ENCODE results near the gene SHC2.
A peak's percentile ranks its signal among the peaks of the same experiment; 100 is the strongest.
"Not testable (repeated sequence)": the region's sequence is repeated elsewhere in the genome, so short reads cannot be mapped to it uniquely, and the experiment has no call there.

Gene SHC2

DNA sequence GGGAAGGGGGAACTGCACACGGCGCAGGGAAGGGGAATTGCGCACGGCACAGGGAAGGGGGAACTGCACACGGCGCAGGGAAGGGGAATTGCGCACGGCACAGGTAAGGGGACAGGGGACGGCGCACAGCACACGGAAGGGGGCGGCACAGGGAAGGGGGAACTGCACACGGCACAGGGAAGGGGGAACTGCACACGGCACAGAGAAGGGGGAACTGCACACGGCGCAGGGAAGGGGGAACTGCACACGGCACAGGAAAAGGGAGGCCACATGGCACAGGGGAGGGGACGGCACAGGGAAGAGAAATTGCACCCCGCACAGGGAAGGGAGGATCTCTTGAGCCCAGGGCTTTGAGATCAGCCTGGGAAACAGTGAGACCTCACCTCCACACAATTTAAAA lies 33.2 kb downstream of the SHC2 start:
- not testable (repeated sequence) for H3K4me3 ChIP-seq (ENCODE audit: low read depth, low read length)

DNA sequence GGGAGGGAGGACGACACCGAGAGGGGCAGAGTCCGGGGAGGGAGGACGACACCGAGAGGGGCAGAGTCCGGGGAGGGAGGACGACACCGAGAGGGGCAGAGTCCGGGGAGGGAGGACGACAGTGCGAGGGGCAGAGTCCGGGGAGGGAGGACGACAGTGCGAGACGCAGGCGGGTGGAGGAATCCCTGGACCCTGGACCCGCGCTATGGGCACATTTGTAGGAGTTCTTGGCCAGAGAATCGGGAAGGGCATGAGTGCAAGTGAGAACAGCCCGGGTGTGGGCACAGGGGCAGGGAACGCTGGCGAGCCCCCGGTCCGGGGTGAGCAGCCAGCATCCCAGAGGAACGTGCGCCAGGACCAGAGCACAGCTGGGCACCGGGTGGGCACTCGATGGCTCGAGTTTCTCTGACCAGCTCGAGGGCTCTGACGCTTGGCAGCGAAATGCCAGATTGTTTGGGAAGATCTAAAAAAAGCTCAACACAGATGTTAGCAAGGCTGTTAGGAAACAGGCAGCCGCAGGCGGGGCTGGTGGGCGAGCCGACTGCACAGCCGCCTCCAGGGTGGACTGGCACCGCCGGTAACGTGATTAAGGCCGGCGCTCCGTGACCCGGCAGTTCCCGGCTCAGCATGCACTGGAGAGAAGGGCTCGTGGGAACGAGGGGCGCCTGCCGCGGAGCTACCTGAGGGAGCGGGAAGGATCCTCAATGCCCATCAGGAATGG lies 33.9 kb downstream of the SHC2 start:
- no peak overlapping the region for H3K4me3 ChIP-seq (ENCODE audit: low read depth, low read length)

DNA sequence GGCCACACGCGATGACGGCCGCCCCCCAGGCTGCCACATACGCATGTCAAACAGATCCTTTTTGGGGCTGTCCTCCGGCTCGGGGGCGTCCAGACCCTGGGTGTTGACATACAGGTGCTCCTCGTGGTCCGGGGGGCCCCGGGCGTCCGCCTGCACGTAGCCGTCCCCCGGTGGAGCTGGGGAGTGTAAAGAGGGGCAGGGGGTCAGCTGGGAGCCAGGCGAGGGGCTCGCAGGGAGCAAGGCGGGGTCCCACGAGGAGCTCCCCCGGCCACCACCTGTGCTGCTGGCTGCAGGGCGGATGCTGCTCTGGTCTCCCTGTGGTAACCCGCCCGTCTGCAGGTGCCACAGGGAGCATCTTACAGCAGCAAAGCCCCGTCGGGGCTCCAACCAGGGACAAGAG lies 35.8 kb downstream of the SHC2 start:
- H3K4me3 ChIP-seq (ENCODE audit: low read depth, low read length): no peak overlapping the region

DNA sequence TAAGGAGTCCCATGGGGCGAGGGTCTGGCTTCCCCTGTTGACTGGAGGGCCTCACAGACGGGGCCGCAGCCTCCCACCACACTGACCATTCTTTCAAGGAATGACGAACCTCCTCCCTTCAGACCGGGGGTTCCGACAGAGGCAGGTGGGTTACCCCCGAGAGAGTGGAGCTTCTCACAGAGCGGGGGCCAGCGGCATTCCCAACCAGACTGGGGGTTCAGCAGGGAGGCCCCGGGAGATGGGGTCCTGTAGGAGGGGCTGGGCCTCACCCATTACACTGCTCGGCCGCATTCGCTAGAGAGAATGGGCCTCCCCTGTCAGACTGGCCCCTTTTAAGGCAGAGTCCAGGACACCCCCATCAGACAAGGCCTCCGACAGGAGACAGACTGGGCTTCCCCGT lies 36.3 kb downstream of the SHC2 start:
- H3K4me3 ChIP-seq (ENCODE audit: low read depth, low read length): no peak overlapping the region

DNA sequence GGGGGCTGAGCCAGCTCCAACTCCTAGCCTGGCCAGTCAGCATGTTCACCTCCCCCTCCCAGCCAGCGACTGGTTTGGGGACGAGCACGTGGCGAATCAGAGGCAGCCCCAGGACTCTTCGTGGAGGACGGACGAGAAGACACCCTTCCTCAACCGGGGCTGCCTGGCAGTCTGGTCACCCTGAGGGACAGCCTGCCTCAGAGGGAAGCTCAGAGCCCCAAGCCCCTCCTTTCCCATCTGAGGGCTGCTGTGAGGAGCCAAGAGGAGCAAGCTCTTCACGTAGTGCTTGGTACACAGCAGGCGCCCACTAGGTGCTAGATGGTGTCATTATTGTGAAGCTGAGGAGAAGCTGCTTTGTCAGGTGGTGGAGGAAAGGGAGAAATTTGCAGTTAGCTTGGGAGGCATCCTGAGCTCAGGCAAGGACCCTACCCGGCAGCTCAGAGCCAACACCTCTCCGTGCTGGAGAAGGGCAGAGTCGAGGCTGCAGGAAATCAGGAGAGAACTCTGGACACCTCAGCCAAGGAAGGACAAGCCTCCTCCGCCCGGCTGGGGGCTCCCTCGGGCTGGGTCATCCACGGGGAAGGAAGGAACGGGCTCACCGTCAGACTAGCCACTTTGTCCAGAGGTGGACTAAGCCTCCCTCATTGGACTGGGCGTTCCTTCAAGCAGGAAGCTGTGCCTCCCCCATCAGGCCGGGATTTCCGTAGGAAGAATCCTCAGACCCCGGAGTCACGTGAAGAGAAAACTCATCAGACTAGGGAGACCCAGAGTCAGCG lies 37.0 kb downstream of the SHC2 start:
- no peak overlapping the region for H3K4me3 ChIP-seq (ENCODE audit: low read depth, low read length)

DNA sequence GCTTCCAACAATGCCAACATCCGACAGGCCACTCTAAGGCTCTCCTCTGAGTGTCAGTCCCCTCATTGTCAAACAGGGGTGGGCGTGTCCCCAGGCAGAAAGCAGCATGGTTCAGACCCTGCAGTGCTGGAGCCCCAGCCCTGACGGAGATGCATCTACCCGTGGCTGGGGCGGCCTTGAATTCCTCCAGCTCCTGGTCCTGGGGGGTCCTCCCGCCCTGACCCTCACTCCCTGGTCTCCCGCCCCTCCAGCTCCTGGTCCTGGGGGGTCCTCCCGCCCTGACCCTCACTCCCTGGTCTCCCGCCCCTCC lies 38.0 kb downstream of the SHC2 start:
- H3K4me3 ChIP-seq (ENCODE audit: low read depth, low read length): not testable (repeated sequence)

DNA sequence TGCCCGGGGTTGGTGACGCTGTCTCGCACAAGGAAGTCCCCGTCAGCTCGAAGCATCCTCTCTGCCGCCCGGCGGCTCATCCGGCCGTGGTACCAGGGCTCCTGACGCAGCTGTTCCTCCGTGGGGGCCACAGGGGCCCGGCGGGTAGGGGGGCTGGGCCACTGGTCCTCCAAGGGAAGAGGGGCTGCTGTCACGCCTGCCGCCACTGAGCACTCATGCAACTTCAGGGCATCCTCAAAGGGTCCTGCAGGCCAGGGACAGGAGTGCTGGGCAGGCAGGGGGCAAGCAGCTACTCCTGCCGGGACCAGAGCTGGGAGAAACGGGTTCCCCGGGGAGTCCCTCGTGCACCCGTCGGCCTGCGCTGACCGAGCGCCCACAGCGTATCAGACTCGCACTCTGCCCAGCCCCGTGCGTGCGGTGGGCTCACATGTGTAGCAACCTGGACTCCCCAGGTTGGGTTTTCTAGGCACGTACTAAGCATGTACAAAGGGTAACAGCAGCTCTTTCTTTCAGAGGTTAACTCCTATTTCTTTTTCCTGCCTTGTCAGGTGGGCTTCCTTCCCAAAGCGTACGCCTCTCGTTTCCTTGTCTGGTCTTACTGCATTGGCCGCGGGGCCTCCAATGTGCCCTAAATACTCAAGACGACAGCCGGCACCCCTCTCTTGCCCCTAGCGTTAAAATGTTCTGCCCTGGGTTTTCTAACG lies 38.5 kb downstream of the SHC2 start:
- H3K4me3 ChIP-seq (ENCODE audit: low read depth, low read length): no peak overlapping the region

DNA sequence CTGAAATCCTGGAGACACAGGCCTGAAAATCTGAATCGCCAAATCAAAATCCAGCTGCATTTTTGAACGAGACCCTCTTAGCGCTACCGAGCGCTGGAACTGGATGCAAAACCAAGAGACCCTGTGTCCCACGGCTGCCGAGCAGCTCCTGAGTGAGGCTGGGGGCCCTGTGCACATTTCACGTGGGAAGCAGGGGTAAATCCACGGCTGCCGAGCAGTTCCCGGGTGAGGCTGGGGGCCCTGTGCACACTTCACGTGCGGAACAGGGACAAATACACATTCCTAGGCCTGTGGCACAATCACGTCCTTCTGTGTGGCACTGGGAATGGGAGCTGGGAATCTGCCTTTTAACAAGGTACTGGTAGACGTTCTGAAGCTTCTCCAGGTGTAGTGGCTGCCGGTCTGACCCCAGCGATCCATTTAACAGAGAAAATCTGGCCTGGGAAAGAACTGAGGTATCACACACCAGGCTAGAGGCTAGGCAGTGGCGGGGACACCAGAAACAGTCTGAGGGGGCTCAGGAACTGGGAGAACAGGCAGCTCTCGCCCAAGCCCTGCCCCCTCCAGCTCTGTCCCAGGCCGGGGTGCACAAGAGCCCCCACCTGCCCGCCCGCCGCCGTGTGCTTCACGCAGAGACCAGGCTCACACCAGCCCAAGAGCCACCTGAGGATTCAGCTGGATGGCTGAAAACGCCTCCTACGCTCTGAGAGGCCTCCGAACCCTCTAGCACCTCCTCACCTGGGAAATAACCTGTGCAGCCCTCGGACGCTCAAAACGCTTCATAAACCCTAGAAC lies 40.9 kb downstream of the SHC2 start:
- H3K4me3 ChIP-seq (ENCODE audit: low read depth, low read length): no peak overlapping the region

DNA sequence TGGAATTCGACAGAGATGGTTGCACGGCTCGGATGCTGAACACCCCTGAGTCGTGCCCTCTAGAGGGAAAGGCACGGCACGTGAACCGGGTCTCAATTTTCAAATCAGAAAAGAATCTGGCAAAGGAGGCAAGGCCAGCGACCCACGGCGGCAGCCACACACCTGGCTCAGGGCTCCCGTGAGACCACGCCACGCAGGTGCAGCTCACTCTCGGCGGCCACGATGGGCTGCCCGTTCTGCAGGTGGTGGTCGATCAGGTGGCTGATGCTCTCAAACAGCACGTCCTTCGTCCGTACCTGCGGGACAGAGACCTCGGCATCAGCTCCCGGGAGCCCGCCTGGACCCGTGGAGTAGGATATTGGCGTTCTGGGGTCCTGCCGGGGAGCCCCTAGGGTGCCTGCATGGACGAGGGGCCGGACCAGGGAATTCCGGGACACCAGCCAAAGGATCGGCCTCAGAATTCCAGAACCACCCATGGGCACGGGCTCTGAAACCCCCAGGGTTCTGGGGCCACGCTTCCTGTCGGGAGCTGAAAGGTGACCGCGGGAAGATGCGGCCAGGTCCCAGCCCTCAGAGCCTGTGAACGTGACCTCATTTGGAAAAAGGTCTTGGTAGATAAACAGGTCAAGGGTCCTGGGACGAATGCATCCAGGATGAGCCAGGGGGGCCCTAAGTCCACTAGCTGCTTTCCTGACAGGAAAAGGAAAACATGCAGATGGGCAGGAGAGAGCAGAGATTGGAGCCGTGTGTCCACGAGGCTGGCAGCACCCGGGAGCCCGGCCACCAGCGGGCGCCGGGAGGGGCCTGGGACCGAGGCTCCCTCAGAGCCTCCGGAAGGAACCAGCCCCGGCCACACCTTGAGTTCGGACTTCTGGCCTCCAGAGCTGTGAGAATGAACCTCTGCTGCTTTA lies 41.8 kb downstream of the SHC2 start:
- H3K4me3 ChIP-seq (ENCODE audit: low read depth, low read length): no peak overlapping the region

DNA sequence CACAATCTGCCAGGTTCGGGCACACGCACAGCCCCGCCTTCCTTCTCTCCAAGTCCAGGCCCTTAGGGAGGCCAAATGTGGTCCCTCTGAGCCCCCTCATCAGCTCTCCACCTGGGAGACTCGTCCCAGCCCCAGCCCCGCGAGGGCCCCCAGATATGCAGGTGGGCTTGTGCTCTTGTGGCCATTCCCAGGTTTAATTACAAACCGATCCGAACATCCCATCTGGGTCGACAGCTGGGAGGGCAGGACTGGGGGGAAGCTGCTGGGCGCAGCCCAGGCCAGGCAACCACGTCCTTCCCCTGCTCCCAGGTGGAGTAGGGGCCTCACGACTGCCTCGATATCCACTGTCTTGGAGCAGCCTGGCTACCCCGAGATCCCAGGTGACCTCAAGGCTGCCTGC lies 44.4 kb downstream of the SHC2 start:
- no peak overlapping the region for H3K4me3 ChIP-seq (ENCODE audit: low read depth, low read length)

DNA sequence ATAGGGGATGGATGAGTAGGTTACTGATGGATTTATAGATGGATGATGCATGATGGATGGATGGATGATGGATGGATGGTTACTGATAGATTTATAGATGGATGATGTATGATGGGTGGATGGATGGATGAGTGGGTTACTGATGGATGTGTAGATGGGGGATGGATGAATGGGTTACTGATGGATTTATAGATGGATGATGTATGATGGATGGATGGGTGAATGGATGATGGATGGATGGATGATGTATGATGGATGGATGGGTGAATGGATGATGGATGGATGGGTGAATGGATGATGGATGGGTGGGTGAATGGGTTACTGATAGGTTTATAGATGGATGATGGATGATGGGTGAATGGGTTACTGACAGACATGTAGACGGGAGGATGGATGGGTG lies 45.5 kb downstream of the SHC2 start:
- no peak overlapping the region for H3K4me3 ChIP-seq (ENCODE audit: low read depth, low read length)

DNA sequence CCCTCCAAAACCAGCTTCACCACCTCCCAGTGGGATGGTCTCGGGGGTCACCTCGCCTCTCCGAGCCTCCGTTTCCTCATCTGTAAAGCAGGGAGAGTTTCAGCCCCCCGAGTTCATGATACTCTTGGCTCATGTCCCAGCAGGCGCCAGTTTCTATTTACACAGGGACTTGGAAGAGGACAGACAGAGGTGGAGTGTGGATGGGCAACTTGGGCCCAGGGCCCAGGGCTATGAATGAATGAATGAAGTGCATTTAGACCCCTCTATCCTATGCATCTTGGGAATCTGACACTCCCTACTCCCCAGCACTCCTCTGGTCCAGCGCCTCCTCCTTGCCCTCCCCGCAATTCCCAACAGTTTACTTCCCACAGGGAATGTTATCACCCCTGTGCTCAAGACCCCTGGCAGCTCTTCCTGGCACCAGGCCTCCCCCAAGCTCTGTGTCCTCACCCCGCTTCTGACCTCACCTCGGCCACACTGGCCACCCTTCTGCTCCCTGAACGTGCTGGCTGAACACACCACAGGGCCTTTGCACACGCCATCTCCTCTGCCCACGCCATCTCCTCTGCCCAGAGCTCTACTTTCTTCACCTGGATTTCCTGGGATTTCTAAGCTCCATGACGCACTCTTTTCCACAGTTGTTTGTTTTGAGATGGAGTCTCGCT lies 46.9 kb downstream of the SHC2 start:
- no peak overlapping the region for H3K4me3 ChIP-seq (ENCODE audit: low read depth, low read length)

DNA sequence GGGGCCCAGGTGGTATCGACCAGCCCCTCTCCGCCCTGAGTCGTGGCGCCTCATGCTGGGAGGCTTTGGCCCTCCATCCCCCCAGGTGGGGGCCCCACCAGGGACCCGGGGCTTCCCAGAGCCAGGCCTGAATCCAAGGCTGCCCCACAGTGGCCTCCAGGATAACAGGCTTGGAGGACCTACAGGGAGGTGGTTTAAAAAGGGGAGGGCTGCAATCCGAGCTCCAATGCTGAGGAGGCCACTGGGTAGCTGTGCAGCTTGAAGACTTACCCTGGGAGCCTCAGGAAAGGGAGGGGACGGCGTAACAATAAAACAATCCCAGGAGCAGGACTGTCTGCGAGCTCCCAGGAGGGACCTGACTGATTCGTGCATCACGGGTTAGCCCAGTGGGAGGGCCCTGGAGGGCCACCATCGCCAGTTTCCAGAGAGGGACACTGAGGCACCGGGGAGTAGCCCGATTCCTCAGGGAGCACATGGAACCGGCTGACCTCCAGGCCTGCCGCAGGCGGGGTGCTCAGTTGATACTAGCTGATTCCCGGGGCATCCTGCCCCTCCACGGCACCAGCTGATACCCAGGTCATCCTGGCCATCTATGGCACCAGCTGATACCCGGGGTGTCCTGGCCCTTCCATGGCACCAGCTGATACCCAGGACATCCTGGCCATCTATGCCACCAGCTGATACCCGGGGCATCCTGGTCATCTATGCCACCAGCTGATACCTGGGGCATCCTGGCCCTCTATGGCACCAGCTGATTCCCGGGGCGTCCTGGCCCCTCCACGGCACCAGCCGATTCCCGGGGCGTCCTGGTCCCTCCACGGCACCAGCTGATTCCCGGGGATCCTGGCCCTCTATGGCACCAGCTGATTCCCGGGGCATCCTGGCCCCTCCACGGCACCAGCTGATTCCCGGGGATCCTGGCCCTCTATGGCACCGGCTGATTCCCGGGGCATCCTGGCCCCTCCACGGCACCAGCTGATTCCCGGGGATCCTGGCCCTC lies 48.2 kb downstream of the SHC2 start:
- no peak overlapping the region for H3K4me3 ChIP-seq (ENCODE audit: low read depth, low read length)

DNA sequence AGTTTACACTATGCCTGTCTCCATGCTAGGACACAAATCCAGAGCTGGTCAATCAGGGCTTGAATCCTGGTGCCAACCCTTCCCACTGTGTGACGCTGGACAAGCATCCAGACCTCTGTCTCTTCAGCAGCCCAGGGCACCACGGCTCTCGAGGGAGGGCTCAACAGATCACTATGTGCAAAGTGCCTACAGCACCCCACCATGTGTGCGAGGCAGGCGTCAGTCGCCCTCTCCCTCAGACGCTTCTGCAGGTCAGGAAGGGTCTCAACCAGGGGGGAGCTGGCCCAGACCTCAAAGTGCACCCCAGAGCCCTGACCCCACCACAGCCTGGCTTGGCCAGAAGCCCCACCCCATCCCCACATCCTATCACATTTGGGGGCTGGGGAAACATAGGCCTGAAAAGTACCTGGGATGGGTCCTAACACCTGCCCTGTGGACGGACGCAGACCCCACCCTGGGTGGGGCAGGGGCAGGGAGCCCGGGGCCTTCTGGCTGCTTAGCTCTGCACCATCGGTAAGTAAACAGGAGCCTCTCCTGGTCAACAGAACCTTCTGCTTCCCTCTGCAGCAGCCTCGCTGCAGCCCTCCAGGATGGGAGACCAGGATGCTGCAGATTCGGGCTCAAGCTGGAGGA lies 49.0 kb downstream of the SHC2 start:
- no peak overlapping the region for H3K4me3 ChIP-seq (ENCODE audit: low read depth, low read length)

DNA sequence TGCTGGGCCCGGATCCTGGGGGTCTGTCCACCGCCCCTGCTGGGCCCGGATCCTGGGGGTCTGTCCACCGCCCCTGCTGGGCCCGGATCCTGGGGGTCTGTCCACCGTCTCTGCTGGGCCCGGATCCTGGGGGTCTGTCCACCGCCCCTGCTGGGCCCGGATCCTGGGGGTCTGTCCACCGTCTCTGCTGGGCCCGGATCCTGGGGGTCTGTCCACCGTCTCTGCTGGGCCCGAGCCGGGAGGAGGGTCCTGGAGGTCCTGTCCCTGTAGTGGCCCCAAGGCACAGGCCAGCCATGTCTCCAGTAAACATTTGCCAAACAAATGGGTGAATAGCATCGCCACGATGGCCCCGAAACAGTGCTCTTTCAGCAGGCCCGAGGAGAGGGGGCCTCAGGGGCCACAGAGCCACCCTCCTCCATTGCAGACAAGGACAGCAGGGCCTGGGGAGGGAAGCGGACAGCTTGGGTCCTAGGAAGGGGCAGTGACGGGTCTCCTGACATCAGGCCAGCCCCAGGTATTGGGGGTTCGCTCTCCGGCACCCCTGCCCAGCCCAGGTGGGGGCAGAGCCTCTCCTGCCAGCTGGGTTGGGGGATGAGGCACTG lies 49.6 kb downstream of the SHC2 start:
- not testable (repeated sequence) for H3K4me3 ChIP-seq (ENCODE audit: low read depth, low read length)

DNA sequence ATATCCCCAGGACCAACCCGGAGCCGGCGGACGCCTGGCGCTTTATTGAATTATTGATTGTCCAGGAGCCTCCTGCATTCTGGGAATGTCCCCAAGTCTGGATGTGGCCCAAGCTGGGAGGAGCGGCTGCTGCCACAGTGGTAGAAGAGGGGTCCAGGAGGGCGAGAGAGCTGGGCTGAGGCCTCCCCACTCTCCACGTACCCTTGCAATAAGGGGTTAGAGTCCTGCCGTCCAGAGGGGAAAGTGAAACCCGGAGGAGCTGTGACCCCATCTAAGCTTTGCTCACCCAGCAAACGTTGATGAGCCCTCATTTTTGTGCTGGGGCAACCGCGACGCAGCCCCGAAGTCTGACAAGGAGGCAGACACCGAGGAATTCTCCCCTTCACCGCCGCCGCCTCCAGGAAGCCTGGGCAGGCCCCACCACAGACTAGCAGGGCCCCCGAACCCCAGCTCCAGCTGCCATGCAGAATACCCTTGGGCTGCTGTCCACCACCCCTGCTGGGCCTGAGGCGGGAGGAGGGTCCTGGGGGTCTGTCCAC lies 50.5 kb downstream of the SHC2 start:
- H3K4me3 ChIP-seq (ENCODE audit: low read depth, low read length): no peak overlapping the region

DNA sequence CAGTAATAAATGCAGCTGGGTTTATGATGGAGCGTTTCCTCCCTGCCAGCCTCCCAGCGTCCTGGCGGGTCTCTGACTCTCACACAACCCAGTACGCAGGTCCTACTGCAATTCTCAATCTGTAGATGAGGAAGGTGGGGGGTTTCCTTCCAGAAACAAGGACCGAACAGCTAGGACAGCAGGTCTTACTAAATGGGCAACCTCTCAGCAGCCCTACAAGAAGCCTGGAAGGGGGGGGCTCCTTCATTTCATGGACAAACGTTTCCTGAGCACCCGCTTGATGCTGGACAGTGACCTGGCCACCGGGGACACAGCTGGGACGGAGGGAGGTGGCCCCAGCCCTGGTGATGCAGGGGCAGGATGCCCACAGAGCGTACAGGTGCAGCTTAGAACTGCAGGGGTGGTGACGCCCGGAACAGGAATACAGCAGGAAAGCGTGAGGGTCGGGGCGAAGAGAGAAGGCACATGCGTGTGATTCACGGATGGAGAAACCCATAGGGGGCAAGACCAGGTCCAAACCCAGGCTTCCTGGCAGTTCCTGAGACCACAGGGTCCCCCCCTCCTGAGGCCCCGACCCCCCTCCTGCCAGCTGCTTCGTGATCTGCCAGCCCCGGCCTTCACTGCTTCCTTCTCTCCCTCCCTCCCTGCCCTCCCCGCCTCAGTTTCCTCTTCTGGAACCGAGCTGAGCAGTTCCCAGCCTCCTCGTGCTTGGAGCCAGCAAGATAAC lies 51.2 kb downstream of the SHC2 start:
- peak overlapping the region; percentile 36 for H3K4me3 ChIP-seq (ENCODE audit: low read depth, low read length)
